GM18498 (cell line): ENCODE measurements around the gene DCX.

Experiments
- ATAC-seq: cut with Tn5 transposase; IDR thresholded peaks from one replicate; pipeline ENCODE4 v1.9.1; 2021; ENCODE audit warnings: mild to moderate bottlenecking, moderate library complexity; ENCODE audit not compliant: unreplicated experiment

DCX gene

DNA sequence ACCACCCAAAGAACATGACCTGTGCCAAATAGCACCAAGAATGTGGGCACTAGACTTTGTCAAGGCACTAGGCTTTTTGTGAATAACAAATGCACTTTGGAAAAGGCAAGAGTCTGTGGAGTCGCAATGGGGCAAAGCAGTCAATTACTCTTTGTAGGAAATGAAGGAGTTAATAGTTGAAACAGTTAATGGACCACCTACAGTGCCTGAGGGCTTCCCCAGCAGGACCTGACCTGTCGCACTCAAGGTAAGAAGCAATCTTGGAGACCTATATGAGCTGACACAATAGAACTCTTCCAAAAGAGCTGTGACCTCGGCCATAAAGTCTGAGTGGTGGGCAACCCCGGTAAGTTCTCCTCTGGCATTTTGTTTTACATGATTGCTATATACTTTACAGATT is 92.5 kb downstream of the DCX start:
- ATAC-seq = no peak

DNA sequence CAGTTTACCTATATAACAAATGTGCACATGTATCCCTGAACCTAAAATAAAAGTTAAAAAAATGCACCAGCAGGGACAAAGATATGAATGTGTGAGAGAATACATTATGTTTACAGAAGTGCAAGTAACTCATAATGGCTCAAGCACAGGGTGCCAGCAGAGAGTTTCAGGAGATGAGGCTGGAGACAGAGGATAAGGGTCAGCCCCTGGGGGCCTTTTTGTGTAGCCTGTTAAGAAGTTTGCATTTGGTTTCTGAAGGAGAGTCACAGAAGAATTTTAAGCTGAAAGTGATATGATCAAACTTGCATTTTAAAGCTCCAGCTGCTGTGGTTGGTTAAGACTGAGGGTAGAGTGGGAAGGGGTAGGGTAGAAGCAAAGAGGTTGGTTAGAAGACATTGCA is 93.1 kb downstream of the DCX start:
- no peak for ATAC-seq

DNA sequence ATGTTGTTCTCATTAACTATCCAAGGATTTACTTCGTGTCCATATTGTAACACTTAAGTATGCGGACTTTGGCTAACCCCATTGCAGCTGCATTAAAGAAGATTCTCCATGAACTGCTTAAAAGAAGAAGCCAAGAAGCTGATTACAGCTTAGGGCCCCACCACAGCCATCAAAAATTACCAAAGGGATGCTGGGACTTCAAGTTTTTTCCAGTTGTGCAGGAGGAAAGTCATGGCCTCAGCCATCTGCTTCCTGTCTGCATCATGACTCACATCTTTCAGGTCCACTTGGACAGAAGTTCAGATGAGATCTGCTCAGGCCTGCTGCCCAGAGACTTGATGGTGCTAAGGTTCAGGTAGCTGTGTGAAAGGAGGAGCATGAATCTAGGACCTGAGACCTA is 102.9 kb downstream of the DCX start:
- no peak for ATAC-seq

DNA sequence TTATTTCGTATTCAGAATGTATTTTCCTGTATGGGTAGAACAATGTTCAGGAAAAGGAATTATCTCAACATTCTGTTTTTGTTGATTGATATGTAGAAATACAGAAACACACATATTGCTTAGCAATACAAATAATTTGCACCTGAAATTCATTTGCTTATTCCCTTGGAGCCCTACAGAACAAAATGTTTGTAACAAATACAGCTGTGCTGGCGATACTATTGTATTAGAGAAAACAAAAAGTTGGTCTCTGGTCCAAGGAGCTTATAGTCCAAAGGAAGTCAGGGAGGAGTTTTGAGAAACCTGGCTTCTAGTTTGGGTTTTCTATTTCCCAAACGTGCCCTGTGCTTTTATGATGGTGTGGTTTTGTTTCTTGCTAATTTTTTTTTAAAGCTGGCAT is 104.0 kb downstream of the DCX start:
- no peak for ATAC-seq

DNA sequence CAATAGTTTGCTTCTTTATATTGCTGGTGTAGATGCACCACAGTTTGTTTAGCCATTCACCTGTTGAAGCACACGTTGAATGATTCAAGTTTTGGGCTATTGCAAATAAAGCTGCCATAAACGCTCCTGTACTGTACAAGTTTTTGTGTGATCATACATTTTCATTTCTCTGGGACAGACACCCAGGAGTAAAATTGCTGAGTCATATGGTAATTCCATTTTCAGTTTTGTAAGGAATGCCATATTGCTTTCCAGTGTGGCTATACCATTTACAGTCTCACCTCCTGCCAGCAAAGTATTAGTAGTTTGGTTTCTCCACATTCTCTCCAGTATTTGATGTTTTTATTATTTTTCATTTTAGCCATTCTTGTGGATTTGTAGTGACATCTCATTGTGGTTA is 109.7 kb downstream of the DCX start:
- no peak for ATAC-seq

DNA sequence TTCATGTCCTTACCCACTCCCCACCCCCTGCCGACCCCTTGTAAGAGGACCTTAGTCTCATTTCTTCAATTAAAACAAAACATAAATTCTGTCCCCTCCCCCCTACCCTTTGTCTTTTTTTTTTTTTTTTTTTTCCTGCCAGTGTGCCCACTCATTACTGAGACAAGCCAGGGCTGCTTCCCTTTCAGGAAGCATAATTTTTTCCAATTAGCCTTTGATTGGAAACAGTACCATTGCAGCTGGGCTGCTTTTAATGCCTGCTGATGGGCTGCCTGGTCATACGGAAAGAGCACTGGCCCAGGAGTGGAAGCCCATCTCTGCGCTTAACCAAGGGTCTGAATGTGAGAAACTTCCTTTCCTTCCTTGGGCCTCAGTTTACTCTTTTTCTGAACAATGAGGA is 123.2 kb downstream of the DCX start:
- ATAC-seq = no peak

DNA sequence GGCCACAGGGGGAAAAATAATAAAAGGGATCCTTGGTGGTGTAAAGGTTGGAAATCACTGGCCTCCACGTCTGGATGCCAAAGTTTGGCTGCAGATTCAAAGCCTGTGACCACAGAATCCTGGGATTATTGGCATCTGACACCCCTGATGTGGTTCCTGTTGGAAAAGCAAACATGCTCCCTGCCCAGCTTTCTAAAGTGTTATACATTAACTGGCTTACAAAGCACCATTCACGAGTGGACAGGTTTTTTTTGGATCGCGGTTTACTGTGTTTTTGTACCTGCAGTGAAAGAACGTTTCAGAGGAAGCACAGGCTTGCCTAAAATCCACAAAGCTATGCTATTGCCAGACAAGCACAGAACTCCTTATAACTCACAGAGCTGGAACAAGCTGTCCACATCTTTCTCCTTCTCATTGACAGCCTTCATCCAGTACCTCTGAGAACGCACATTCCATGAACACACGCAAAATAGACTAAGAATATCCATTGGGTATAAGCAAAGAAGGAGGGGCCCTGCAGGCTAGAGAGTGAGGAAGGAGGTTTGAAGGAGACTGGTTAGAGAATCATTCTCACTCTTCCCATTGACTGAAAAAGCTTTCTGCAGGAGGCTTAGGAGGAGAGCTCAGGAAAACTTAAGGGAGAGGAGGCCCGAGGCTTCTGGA is 127.2 kb downstream of the DCX start:
- ATAC-seq = no peak

DNA sequence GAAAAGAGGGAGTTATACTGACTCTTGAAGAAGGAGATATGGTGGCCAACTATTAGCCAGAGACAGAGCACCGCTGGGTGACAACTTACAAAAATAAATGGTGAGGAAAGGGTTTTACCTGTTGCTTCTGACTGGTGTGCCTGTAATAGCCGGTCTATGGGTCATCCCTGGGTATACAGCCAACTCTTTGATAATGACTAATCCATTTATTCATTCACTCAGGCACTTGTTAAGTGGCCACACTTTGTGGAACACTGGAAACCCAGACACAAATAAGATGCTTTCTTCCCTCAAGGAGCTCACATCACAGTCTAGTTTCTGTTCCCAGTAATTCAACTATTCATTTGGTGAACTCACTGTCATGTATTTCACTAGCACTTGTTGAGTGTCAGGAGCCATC is 128.5 kb downstream of the DCX start:
- no peak for ATAC-seq

DNA sequence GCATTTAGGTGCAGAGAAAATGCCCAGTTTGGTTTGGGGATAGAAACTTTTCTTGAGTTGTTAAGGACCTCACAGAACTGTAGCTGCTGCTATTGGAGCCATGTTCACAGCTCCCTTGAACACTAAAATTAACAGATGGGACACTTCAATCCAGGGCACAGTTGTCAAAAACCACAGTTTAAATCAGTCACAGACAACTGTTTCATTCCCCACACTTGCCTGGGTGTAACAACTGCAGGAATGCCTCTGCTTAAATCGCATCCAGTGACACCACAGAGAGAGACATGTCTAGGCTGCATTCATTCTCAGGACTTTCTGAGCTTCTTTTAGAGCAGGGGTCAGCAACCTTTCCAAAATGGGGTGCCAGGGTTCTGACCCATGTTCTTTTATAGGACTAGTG is 129.0 kb downstream of the DCX start:
- no peak for ATAC-seq

DNA sequence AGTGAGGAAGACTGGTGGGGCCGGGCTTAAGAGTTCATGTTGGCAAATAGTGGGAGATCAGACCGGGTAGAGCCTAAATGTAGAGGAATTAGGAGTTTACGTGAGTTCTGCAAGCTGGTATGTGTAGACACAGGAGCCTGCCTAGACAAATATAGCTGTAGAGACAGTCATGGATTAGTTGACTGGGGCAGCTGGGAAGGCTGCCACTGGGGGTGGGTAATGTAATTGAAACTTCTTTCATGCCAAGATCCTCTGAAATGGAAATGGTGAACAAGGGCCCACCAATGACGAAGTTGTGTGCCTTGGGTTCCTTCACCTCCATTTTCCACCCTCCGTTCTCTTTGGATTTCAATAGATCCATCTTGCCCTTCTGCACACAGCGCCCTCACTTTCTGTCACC is 129.9 kb downstream of the DCX start:
- no peak for ATAC-seq

DNA sequence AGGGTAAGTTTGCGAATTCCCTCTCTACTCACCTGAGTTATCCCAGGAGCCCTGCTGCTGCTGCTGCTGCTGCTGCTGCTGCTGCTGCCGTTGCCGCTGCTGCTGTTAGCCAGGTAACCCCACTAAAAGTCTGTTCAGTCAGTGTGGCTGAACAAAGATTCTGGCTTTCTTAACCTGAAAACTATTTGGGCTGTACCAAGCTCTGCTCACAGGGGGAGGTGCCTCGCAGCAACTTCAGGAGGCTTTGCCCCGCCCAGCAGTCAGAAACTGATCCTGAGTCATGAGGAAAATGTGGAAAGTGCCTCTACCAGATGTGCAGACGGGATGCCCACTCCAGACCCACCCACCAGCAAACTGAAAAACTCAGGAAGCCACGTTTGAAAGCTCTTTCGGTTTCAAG is 141.7 kb downstream of the DCX start, which contains the start of gene CAPN6:
Gene CAPN6 (minus strand): TSS at position 145 of the 400 bp plus-strand sequence. CDS start 6,547 bp downstream, outside the sequence.
- ATAC-seq = no peak

DNA sequence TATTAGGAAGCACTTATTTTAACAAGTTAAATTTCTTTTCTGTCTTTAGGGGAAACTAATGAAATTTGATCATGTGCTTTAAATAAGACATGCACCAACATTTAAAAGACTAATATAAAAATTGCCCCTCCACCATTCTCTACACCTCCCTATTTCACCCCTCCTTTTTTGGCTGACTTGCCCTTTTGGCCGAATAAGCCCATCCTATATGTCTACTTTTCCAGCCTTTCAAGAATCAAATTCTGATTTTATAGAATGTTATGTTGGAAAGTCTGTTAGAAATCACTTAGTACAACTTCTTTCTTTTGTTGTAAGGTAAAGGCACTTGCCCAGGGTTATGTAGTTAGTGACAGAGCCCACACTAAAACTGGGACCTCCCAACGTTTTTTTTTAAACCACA is 143.5 kb downstream of the DCX start:
- no peak for ATAC-seq

DNA sequence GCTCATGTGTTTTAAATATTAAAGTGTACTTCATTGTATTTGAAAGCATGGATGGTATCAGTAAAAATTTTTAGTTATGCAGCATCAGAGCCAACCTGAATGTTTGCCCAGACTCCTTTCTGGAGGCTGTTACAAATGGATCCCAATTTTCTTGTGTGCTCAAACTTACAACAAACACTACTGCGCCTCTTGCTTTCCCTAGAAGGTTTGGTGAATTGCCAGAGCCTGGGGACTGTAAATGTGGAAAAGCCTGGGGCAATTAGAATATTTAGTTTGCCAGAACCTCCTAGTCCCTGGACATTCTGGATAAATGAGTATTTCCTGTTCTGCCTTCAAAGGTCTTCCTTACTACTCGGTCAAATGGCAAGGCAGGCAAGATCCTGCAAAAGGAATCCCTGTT is 146.5 kb downstream of the DCX start:
- ATAC-seq = no peak

DNA sequence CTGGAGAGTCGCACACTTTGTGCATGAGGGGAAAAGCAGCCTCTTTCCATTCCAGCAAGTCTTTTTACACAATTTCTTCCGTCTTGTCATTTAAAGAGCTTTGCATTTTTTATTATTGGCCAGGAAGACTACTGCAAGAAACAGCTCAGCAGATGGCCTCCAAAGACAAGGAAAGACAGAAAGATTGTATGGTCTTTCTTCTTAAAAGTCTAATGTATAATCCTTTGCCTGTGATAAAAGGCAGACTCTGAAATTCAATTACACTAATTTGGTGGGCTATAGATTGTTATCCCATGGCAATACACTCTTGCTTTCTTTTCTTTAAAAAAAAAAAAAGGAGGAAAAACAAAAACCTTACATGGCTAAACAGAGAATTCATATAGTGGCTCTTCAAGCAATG is 147.6 kb downstream of the DCX start:
- ATAC-seq = no peak

DNA sequence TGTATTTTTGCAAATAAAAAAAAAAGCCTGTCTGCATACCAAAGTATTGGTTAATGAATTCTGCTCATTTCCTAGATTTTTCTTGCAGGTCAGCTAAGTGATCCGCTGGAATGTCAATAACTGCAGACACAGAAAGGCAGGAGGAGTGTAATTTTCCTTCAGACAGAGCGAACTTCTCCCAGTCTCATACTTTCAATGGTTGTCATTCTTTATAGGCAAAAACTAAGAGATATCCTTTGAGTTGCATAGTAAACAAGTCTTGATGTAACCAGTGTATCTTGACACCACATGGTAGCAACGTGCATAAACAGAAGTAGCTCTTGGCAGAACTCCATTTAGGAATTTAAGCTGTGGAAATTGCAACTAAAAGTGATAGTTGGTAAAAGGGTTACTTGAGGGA is 149.9 kb downstream of the DCX start:
- no peak for ATAC-seq

DNA sequence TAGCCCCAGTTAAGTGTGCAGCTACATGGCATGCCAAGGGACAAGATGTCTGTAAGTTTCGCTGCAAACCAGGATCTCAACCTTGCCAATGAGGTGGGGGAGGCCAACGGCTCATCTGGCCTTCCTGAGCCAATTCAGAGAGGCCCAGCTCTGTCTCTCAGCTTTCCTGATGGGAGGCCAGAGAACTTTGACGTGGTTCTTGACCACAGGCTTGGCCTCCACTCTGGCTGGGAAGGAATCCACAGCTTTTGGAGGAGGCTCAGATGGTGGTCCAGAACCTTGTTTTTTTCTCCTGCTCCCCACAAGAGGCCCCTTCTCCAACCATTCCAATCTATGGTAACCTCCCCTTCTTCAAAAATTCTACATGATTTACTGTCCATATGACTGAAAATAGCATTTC is 151.5 kb downstream of the DCX start:
- ATAC-seq = no peak

DNA sequence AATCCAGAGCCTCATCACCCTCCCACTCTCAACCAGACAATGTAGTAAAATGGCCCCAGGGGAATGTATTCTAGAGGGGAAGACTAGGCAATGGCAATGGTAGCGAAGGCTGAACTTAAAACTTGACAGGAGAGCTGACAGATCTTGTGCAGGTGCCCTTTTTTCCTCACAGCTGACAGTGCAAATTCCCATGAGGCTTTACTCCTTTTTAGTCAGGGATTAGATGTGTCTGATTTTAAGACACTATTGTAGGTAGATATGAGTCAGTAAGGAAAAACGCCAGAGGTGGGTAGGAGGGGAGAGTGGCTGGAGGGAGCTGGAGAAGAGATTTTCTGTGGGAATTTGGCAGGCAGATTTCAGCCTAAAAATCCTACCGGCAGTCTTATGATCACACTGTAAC is 152.4 kb downstream of the DCX start:
- no peak for ATAC-seq

DNA sequence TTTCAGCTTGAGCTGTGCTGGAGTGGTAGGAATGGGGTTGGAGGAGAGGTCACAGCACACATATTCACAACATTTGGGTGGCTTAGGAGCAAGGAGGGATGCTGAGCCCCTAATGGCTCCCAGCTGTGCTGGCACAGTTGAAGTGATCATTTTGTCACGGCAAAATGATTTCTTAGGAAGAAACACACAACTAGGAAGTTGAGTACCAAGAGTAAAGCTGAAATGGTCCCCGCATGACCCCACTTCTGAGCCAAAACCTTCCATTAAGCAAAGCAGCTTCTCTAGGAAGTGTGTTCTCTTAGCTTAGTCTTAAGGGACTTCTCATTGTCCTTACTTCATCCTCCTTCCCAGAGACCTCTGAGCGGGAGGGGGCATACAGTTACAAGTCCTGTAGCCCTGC is 154.3 kb downstream of the DCX start:
- ATAC-seq = no peak

DNA sequence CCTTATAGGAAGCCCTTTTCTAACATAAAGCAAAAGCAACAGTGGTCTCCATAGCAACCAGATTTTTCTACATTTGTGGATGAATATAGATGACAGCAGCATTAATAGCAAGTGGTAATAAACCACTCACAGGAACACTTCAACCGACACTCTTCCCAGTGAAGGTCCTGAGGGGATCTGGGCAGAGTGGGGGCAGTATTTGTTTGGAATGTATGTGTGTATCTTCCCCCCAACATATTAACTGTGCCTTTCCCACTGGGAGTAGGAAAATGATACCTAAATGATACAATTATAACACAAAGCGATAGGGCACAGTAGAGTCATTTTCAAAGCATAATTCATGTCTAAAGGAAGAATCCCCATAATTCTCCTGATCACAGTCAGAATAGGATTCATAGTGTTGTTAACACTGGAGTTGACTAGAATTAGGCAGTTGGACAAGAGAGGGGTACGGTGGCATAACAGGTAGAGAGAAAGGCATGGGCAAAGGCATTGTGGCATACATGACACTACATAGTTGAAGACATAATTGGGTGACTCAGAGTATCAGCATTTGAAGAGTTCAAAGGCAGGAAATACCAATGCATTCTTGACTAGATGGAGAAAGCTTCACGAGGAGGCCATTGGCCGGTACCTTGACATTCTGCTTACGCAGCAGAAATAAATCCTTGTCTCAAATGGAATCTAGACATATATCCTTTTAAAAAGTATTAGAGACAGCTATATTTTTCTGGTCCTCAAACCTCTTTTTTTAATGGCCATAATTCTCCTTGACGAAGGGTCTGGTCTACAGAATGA is 156.9 kb downstream of the DCX start:
- no peak for ATAC-seq

DNA sequence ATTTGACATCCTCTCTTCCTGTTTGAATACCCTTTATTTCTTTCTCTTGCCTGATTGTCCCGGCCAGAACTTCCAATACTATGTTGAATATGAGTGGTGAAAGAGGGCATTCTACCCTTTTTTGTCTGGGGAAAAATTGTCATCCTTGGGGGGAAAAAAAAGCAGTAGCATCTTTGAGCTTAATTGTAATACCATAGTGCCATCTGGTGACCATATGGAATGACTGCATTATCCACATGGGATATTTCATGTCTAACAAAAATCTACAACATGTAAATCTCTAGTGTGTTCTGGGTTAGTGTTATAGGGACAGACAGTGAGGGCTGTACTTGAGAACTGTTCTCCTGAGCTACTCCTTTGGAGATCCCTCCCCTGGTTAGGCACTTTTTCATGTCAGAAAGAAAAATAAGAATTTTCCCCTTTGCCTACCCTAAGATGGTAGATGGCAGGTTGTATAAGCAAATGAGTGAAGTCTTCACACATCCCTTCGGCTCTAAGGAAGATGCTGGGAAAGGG is 167.7 kb downstream of the DCX start:
- no peak for ATAC-seq
